ENCODE results near the gene INSRR.

The INSRR gene

DNA sequence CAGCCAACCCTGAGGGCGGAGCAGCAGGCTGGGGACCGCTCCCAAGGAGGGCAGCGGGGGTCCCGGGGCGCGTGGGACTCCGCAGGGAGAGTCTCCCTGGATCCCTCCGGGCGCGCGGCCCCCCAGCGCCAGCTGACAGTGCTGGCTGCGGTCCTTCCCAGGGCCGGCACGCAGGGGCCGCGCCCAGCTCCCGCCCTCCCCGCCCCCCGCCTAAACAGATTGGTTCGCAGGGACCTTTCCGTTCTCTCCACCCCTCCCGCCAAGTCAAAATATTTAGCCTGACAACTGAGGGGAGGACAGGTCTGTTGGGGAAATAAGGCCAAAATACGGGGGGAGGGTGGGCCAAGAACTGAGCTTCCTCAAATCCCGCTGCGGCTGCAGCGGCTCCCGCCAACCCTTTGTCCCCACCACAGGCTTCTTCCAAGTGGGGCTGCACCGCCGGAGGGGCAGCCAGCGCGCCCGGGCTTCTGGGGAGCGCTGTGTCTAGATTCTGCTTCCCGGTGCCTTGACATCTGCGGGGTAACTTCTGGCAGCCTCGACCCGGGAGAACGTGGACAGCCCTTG is at the start of gene INSRR:
INSRR (minus strand) TSS at position 159 of the 564 bp plus-strand sequence. CDS start 496 bp downstream, outside the sequence.
- no peak for DNase-seq (ENCODE audit: low read depth)

DNA sequence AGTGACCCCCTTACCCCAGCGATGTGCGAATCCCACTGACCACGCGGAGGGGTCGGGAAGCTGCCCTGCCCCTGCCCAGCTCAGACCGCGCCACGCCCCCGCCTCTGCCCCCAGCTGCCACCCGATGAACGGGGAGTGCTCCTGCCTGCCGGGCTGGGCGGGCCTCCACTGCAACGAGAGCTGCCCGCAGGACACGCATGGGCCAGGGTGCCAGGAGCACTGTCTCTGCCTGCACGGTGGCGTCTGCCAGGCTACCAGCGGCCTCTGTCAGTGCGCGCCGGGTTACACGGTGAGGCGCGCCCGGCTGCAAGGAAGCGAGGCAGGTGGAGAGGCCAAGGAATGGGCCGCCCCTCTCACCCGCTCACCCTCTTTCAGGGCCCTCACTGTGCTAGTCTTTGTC is 49.6 kb upstream of the INSRR start:
- DNase-seq (ENCODE audit: low read depth): no peak

DNA sequence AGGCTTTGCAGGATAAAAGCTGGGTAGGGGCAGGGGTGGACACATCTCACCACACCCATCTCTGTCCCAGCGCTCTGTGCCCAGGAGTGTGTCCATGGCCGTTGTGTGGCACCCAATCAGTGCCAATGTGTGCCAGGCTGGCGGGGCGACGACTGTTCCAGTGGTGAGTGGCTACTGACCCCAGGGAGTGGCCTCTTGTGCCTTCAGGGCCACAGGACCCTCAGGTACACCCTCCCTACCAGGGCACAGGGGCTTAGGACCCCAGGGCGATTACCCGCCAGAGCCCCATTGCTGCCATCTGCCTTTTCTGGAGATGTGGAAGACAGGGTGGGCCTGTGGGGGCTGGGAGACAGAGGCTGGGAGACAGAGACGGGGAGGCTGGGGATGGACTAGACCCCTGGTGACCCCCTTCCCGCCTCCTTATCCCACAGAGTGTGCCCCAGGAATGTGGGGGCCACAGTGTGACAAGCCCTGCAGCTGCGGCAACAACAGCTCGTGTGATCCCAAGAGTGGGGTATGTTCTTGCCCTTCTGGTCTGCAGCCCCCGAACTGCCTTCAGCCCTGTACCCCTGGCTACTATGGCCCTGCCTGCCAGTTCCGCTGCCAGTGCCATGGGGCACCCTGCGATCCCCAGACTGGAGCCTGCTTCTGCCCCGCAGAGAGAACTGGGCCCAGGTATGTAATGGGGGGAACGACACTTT is 47.4 kb upstream of the INSRR start:
- DNase-seq (ENCODE audit: low read depth): no peak

DNA sequence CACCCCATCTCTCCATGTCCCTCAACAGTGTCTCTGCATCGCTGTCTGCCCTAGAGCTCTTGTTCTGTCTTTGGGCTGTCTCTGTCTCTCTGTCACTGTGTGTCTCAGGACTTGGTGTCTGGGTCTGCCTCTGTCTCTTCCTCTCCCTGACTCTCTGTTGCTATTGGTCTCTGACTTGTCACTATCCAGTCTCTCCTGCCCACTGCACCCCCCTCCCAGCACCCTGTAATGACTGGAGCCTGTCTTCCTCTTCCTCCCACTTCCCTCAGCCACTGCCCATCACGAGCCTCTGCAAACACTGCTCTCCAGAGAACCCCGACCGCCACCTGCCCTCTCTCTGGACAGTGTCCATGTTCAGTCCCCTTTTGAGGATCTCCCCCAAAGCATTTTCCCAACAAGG is 46.7 kb upstream of the INSRR start:
- no peak for DNase-seq (ENCODE audit: low read depth)

- no peak for DNase-seq (ENCODE audit: low read depth)
These were observed 46.3 kb upstream of the INSRR start for GRCh38 chr1:156905176-156905575.

DNA sequence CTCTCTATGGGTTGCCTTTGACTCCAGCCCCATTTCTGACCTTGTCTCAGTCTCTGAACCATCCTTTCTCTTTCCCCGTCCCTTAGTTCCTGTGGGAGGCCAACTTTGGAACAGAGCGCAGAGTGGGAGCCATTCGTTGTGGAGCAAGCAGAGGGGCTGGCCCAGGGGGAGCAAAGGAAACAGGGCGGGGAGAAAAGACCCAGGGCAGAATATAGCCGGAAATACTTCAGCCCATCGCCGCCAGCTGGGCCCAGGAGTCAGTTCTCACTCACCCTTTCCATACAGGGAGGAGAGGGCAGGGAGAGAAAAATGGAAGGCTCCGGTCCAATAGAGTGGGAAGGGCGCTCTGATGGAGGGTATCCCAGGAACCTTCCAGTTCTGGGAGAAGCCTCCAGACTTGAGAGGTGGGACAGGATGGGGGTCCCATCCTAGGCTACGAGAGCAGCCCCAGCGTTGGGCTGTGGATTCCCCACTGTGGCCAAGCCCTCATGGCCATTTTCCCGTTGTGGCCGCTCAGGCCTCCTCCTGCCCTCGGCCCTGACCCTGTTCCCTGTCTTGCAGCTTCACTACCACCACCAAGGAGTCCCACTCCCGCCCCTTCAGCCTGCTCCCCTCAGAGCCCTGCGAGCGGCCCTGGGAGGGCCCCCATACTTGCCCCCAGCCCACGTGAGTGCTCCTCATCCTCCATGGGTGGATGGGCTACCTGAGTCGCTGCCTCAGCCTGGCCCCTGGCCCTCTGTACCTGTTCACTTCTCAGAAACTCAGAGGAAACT is 45.5 kb upstream of the INSRR start:
- no peak for DNase-seq (ENCODE audit: low read depth)

DNA sequence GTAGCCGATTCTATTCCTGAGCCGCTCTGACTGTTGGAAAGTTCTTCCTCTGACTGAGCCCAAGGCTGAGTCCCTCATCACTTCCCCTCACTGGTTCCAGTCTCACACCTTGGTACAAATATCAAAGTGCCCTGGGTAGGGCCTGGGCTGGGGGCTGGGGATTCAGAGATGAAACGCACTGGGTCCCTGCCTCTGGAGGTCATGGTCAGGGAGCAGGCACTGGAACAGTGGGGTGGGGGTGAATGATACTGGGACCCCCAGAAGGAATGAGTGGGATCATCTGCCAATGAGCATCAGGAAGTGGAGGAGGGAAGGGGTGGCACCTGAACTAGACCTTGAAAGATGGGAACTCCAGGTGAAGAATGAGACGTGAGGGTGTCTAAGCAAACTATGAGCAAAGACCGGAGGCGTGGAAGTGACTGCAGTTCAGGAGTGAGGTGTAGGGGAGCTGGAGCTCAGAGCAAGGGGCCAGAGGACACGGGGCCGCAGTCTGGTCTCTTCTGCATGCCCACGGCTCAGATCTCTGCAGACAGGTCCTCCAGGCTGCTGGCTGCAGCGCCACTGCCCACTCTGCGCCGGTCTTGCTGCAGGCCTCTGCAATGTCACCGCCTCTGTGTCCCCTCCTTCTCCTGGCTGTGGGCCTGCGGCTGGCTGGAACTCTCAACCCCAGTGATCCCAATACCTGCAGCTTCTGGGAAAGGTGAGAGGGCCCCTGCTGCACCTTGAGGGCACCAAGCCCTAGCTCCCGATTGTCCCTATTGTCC is 44.6 kb upstream of the INSRR start:
- no peak for DNase-seq (ENCODE audit: low read depth)

DNA sequence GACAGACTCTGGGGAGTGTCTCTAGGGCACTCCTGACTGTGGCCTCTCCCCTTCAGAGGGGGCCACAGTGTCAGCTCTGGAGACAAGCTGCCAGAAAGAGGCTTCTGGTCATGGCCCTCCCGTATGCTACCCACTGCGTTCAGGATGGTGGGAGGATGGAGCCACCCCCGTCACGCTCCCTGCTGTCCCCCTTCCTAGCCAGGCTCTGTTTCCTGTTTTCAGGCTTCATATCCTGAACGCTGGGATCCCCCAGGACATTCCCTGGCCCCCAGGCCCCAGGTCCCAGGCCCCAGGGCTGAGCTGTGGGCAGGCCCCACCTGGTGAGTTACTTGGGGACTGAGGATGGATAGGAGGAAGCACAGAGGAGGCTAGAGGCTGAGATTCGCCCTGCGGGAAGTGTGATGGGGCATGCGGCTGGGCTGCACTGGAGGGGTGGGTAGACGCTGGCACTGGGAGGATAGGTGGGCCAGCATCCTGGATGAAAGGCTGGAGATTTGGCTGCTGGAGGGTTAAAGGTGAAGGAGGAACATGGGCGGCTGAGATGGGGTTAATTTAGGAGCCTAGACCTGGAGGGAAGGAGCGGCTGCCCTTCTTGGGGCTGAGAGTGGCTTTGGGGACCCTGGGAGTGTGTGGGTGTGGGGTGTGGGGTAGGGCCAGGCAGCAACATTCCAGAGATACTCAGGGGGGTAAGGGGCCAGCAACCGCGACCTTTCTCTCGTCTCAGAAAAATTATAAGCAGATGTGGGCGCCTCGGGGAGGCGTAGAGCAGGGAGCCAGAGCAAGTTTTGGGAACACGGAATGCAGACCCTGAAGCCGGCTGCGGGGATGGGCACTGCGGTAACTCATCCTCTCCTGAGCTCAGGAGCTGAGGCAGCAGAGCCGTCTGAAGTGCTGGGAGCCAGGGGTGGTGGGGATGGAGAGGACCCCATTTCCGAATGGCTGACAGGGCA is 43.3 kb upstream of the INSRR start:
- DNase-seq (ENCODE audit: low read depth): no peak

DNA sequence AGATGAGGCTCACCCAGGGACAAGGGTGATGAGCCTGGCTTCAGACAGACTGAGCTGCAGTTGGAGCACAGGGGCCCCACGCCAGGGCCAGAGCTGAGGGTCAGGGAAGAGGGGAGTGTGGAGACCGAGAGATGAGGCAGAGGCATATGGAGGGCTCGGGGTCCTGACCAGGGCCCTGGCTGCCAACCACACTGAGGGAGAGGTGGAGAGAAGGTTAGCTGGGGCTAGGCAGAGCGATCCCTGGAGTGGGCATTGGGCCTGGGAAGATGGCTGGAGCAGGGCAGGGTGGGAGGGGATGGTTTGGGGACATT is 42.6 kb upstream of the INSRR start:
- no peak for DNase-seq (ENCODE audit: low read depth)

GRCh38 chr1:156900896-156901589 is 42.1 kb upstream of the INSRR start:
- no peak for DNase-seq (ENCODE audit: low read depth)

DNA sequence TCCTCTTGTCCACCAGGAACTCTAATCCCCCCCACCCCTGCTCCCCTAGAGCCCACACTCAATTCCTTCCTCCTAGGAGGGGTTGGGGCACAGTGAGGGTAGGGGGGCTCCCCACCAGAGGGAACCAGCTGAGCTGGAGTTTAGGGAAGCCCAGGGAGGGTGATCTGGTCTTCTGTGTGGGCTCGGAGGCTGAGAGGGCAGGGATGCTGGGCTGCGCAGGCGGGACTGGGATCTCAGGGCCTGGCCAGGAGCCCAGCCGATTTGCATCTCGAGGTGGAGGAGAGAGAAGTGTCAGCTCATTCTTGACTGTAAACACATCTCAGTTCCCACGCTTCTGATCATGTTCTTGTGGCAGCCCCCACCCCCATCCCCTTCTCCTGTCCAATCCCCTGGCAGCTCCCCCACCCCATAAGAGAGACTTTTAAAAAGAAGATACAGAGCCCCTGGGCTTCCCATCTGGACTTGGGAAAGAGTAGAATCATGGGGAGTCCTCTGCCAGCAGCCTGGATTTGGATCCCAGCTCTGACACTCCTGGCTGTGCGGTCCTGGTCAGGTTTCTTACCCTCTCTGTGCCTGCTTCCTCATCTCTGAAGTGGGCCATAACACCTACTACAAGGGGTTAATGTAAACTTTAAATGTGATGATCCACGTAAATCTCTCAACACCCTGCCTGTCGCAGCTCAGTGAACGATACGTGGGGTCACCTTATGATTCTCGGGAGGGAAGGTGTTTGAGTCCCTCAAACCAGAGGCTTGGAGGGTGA is 41.2 kb upstream of the INSRR start:
- no peak for DNase-seq (ENCODE audit: low read depth)

- no peak for DNase-seq (ENCODE audit: low read depth)
These were observed 40.2 kb upstream of the INSRR start for GRCh38 chr1:156898971-156899664.

DNA sequence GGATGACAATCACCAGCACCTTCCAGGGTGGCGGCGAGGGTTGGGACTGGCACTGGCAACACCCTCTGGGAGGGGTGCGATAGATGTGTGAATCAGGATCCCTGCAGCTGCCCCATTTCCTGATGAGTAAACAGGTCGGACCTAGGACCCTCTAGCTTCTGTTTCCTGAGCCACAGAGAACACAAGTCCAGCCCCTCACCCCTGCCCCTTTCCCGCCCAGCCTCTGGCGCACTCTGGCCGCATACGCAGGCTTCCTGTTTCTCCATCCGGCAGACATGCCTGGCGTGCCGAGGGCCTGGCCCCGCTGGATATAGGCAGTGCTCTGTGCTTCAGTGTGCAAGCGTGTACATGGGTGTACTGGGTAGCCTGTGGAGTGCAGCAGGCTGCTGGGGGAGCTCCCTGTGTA is 39.2 kb upstream of the INSRR start:
- DNase-seq (ENCODE audit: low read depth): no peak

- DNase-seq (ENCODE audit: low read depth): no peak
These were observed 38.3 kb upstream of the INSRR start for GRCh38 chr1:156897078-156897825.

DNA sequence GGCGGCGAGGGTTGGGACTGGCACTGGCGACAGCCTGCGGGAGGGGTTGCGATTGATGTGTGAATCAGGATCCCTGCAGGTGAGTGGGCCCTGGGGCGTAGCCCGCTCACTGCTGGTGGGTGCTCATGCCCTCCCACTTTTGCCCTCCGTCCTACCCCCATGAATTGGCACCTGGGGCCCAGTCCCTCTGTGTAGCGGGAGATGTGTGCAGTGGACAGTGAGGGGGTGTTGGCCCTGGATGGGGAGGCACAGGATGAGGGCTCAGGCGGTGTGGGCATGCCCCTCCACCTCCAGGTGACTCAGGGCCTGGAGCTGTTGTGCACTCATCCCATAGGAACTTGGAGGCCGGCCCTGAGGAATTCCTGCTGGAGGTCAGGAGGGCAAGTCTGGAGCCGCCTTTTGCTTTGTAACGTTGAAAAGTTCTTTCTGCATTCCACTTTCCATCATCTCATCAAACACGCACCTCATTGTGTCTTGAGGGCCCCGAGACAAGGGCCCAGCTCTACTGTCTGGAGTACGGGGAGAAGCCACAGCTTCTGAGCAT is 37.6 kb upstream of the INSRR start:
- DNase-seq (ENCODE audit: low read depth): no peak

DNA sequence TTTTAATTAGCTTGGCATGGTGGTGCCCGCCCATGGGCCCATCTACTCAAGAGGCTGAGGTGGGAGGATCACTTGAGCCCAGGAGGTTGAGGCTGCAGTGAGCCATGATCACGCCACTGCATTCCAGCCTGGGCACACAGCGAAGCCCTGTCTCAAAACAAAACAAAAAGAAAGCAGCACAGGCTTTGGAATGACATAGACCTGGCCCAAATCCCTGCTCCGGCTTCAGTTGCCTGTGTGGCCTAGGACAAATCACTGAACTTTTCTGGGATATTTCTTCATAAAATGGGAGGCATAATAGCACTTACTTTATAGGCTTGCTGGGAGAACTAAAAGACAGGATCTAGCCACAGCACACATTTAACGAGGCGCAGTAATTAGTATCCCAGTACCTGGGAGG is 37.0 kb upstream of the INSRR start:
- DNase-seq (ENCODE audit: low read depth): no peak

- DNase-seq (ENCODE audit: low read depth): no peak
These were observed 36.5 kb upstream of the INSRR start for GRCh38 chr1:156895455-156895812.

DNA sequence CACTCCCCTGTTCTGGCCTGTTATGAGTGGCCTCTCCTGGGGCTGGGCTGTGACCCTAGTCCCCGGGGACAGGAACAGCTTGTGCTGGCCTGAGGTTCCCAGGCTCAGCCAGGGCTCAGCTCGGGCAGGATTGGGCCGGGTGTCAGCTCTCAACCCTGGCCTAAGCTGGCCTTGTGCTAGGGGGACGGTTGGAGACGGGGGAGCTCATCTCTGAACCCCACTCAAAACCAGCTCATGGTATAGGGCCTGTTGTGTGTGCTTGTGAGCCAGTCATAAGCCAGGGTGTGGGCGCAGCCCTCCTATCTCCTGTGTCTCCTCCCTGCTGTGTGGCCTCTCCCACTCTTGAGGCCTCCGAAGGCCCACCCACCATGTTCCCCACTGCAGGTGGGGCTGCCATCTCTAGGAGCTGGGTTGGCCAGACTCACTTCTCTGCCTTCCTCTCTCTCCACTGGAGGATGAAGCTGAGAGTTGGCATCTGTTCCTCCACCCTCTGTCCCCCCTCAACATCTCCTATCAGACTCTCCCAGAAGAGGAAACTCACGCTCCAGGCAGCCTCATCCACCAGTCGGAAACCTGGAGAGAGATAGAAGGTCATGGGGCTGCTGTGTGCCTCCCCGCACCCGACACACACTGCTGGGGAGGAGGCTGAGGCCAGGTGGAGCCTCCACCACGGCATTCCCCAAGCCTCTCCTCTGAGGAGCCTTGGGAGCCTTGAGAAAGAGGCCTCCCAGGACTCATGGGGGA is 36.0 kb upstream of the INSRR start:
- DNase-seq (ENCODE audit: low read depth): no peak

Measured in fibroblast of the conjunctiva (primary cell).